Astrocyte (in vitro differentiated cells and primary cell): ENCODE data around the gene MCTP1. TPM values are rescaled to one million over a fixed set of nuclear protein-coding genes. Genes with fewer than 3 reads are reported as not detected.

Source experiments
- DNase-seq: peaks from one replicate; pipeline ENCODE4 v3.0.0-alpha.2; 2010; ENCODE audit warnings: low read depth
- FAIRE-seq: peaks from 2 replicates; lab custom pipeline; 2011; peaks lifted over from hg19 to GRCh38; lab: Jason Lieb, UNC
- H2AFZ ChIP-seq: 2 replicates; pipeline ENCODE4 v1.6.0; 2012; ENCODE audit warnings: low read depth, low read length, inconsistent platforms
- H3K27ac ChIP-seq: 2 replicates; pipeline ENCODE4 v1.5.1; 2011; ENCODE audit warnings: low read depth, low read length, inconsistent platforms
- H3K27me3 ChIP-seq: 2 replicates; pipeline ENCODE4 v1.6.0; 2011; ENCODE audit warnings: low read length, inconsistent platforms; ENCODE audit not compliant: insufficient read depth
- H3K36me3 ChIP-seq: 2 replicates; pipeline ENCODE4 v1.5.1; 2011; ENCODE audit warnings: low read length, inconsistent platforms; ENCODE audit not compliant: insufficient read depth
- H3K4me1 ChIP-seq: 2 replicates; pipeline ENCODE4 v1.5.1; 2011; ENCODE audit warnings: low read length, inconsistent platforms; ENCODE audit not compliant: insufficient read depth
- H3K4me2 ChIP-seq: 2 replicates; pipeline ENCODE4 v1.6.0; 2012; ENCODE audit warnings: low read length, inconsistent platforms
- H3K4me3 ChIP-seq: 2 replicates; pipeline ENCODE4 v1.5.1; 2011; ENCODE audit warnings: low read depth, mild to moderate bottlenecking, low read length, inconsistent platforms; ENCODE audit not compliant: insufficient read depth
- H3K79me2 ChIP-seq: 2 replicates; pipeline ENCODE4 v1.6.0; 2012; ENCODE audit warnings: mild to moderate bottlenecking, low read length, inconsistent platforms; ENCODE audit not compliant: insufficient read depth
- H3K9ac ChIP-seq: 2 replicates; pipeline ENCODE4 v1.6.0; 2012; ENCODE audit warnings: mild to moderate bottlenecking, low read length, inconsistent platforms
- H3K9me3 ChIP-seq: 2 replicates; pipeline ENCODE4 v1.5.1; 2012; ENCODE audit warnings: low read depth, mild to moderate bottlenecking, low read length, inconsistent platforms; ENCODE audit not compliant: insufficient read depth
- H4K20me1 ChIP-seq: 2 replicates; pipeline ENCODE4 v1.6.0; 2012; ENCODE audit warnings: low read length, inconsistent platforms; ENCODE audit not compliant: insufficient read depth
- H3K27ac Mint-ChIP-seq: one replicate; pipeline ENCODE4 v1.8.0; 2021; ENCODE audit warnings: mild to moderate bottlenecking, mixed read lengths; ENCODE audit not compliant: unreplicated experiment
- H3K27me3 Mint-ChIP-seq: one replicate; pipeline ENCODE4 v1.8.0; 2021; ENCODE audit warnings: low read depth, mixed read lengths; ENCODE audit not compliant: unreplicated experiment
- H3K36me3 Mint-ChIP-seq: one replicate; pipeline ENCODE4 v1.8.0; 2021; ENCODE audit warnings: low read depth, mixed read lengths; ENCODE audit not compliant: unreplicated experiment
- H3K4me1 Mint-ChIP-seq: one replicate; pipeline ENCODE4 v1.8.0; 2021; ENCODE audit warnings: low read depth, mixed read lengths; ENCODE audit not compliant: unreplicated experiment
- H3K4me3 Mint-ChIP-seq: one replicate; pipeline ENCODE4 v1.8.0; 2021; ENCODE audit warnings: mild to moderate bottlenecking, moderate library complexity, mixed read lengths; ENCODE audit not compliant: unreplicated experiment
- H3K9me3 Mint-ChIP-seq: one replicate; pipeline ENCODE4 v1.8.0; 2021; ENCODE audit warnings: mild to moderate bottlenecking, mixed read lengths; ENCODE audit not compliant: unreplicated experiment
- EZH2 ChIP-seq: IDR thresholded peaks from 2 replicates; pipeline ENCODE4 v1.6.1; 2012; ENCODE audit warnings: mild to moderate bottlenecking, low read length, inconsistent platforms; ENCODE audit not compliant: insufficient read depth
- total RNA-seq: library from RNA; stranded (reverse); gene quantifications from 2 replicates; pipeline ENCODE4 v1.2.1, GENCODE V29; 2021
- TF ChIP-seq, protein P1 (sequence below): IDR thresholded peaks from 2 replicates; pipeline ENCODE4 v1.5.1; 2011; ENCODE audit warnings: low read depth, mild to moderate bottlenecking, inconsistent platforms, low read length, moderate library complexity; ENCODE audit not compliant: insufficient read depth

MCTP1 gene
- total RNA-seq, 1 donor from 2014 or later: 40.6 TPM

DNA sequence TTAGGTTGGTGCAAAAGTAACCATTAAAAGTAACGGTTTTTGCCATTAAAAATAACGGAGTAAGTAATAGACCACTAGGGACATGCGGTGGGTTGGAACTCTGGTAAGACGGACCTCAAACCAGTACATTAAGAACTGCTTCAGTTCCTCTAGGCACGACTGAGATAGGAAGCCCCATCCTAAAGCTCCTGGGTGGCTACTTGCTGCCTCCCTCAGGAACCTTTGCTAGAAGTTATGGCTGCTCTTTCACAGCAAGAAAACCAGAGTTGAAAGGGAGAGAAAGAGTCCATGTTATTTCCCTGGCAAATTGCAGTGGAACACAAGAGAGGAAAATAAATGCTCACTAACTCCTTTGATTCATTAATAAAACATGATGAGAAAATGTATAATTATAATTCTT lies 47.6 kb downstream of the MCTP1 start:
- H3K9me3 Mint-ChIP-seq: no peaks in the 10 kb centered on the region
- Histone ChIP-seq H2AFZ (no peak overlapping the region), H3K4me3 (no peak overlapping the region), H3K4me1 (peaks cover 16% of the 10 kb centered on the region), H3K9me3 (no peaks in the 10 kb centered on the region), H3K79me2 (no peaks in the 10 kb centered on the region), H3K4me2 (no peak overlapping the region), H4K20me1 (no peaks in the 10 kb centered on the region), H3K36me3 (no peaks in the 10 kb centered on the region), H3K27ac (no peak overlapping the region), H3K27me3 (no peaks in the 10 kb centered on the region), H3K9ac (no peak overlapping the region)
- no peaks in the 10 kb centered on the region for H3K27me3 Mint-ChIP-seq
- H3K27ac Mint-ChIP-seq: no peak overlapping the region
- no peak overlapping the region for H3K4me3 Mint-ChIP-seq
- FAIRE-seq: no peak
- no peak for DNase-seq
- no peaks in the 10 kb centered on the region for H3K36me3 Mint-ChIP-seq
- TF ChIP-seq, protein P1, sequence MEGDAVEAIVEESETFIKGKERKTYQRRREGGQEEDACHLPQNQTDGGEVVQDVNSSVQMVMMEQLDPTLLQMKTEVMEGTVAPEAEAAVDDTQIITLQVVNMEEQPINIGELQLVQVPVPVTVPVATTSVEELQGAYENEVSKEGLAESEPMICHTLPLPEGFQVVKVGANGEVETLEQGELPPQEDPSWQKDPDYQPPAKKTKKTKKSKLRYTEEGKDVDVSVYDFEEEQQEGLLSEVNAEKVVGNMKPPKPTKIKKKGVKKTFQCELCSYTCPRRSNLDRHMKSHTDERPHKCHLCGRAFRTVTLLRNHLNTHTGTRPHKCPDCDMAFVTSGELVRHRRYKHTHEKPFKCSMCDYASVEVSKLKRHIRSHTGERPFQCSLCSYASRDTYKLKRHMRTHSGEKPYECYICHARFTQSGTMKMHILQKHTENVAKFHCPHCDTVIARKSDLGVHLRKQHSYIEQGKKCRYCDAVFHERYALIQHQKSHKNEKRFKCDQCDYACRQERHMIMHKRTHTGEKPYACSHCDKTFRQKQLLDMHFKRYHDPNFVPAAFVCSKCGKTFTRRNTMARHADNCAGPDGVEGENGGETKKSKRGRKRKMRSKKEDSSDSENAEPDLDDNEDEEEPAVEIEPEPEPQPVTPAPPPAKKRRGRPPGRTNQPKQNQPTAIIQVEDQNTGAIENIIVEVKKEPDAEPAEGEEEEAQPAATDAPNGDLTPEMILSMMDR: no peak
- TF ChIP-seq EZH2: no peak
- H3K4me1 Mint-ChIP-seq: peaks cover 28% of the 10 kb centered on the region

DNA sequence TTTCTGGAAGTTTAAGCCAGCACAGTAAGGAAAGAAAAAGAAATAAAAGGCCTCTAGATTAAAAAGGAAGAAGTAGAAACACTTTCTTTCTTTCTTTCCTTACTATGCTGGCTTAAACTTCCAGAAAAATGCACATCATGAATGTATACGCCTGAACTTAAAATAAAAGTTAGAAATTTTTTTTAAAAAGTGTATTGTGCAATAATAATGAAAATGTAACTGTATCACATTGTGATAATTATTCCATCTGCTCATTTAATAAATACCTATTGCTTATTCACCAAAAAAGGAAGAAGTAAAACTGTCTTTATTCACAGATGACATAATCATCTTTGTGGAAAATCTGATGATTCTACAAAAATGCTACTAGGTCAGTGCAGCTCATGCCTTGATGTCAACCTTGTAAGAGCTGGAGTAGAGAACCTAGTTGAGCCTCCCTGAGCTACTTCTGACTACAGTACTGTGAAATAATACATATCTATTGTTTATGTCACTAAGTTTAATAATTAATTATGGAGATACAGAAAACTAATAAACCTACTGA lies 49.4 kb downstream of the MCTP1 start:
- H3K4me2 ChIP-seq: no peak overlapping the region
- no peaks in the 10 kb centered on the region for H3K27me3 ChIP-seq
- H2AFZ ChIP-seq: no peak overlapping the region
- no peaks in the 10 kb centered on the region for H3K9me3 Mint-ChIP-seq
- no peak for TF ChIP-seq EZH2
- TF ChIP-seq, protein P1: no peak
- H3K36me3 ChIP-seq: no peaks in the 10 kb centered on the region
- no peak overlapping the region for H3K27ac Mint-ChIP-seq
- H3K9me3 ChIP-seq: no peaks in the 10 kb centered on the region
- H3K27ac ChIP-seq: no peak overlapping the region
- peaks cover 9% of the 10 kb centered on the region for H3K4me1 ChIP-seq
- no peak overlapping the region for H3K4me3 Mint-ChIP-seq
- H4K20me1 ChIP-seq: no peaks in the 10 kb centered on the region
- no peak overlapping the region for H3K4me3 ChIP-seq
- no peaks in the 10 kb centered on the region for H3K36me3 Mint-ChIP-seq
- no peak for DNase-seq
- H3K79me2 ChIP-seq: no peaks in the 10 kb centered on the region
- H3K9ac ChIP-seq: no peak overlapping the region
- no peaks in the 10 kb centered on the region for H3K27me3 Mint-ChIP-seq
- H3K4me1 Mint-ChIP-seq: peaks cover 14% of the 10 kb centered on the region
- no peak for FAIRE-seq

DNA sequence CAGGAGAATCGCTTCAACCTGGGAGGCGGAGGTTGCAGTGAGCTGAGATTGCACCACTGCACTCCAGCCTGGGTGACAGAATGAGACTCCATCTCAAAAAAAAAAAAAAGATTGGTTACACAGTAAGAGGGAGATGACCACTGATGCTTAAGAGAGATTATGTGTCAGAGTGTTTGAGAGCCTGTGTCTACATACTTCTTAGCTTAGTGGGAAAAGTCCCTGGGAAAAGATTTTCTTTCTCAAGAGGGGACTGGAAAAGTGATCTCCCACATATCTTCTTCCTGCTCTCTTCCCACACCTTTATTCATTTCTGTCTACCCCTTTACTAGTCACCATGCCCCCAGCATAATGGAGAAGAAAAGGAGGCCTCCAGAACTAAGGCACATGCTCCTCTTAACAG lies 55.2 kb downstream of the MCTP1 start:
- H3K4me2 ChIP-seq: no peak overlapping the region
- H3K9me3 Mint-ChIP-seq: peaks cover 2% of the 10 kb centered on the region
- H3K4me3 Mint-ChIP-seq: no peak overlapping the region
- no peak overlapping the region for H2AFZ ChIP-seq
- no peaks in the 10 kb centered on the region for H3K4me1 ChIP-seq
- TF ChIP-seq EZH2: no peak
- TF ChIP-seq, protein P1: no peak
- H3K9ac ChIP-seq: no peak overlapping the region
- H3K27me3 ChIP-seq: no peaks in the 10 kb centered on the region
- H3K36me3 Mint-ChIP-seq: no peaks in the 10 kb centered on the region
- no peak overlapping the region for H3K27ac Mint-ChIP-seq
- H3K27me3 Mint-ChIP-seq: no peaks in the 10 kb centered on the region
- no peaks in the 10 kb centered on the region for H3K36me3 ChIP-seq
- FAIRE-seq (no peak), DNase-seq (no peak)
- no peak overlapping the region for H3K27ac ChIP-seq
- no peaks in the 10 kb centered on the region for H3K9me3 ChIP-seq
- no peaks in the 10 kb centered on the region for H3K79me2 ChIP-seq
- no peaks in the 10 kb centered on the region for H4K20me1 ChIP-seq
- peaks cover 3% of the 10 kb centered on the region for H3K4me1 Mint-ChIP-seq
- H3K4me3 ChIP-seq: no peak overlapping the region
